Smooth muscle cell (in vitro differentiated cells): ENCODE data around the gene SATL1. TPM values are rescaled to one million over a fixed set of nuclear protein-coding genes. Genes with fewer than 3 reads are reported as not detected.

Source experiments
- DNase-seq: peaks from one replicate; lab custom pipeline; 2025; ENCODE audit not compliant: unreplicated experiment; lab: John Stamatoyannopoulos, UW
- H2AFZ ChIP-seq: fragments of 200-600 bp; sonication (generic); 2 replicates; pipeline ENCODE4 v1.6.0; 2016; ENCODE audit warnings: antibody characterized with exemption, low read depth, mild to moderate bottlenecking
- H3F3A ChIP-seq: fragments of 200-600 bp; sonication (generic); 2 replicates; pipeline ENCODE4 v1.6.0; 2017; ENCODE audit warnings: antibody characterized with exemption, low read depth
- H3K27ac ChIP-seq: fragments of 200-600 bp; sonication (generic); 2 replicates; pipeline ENCODE4 v1.5.1; 2016; ENCODE audit warnings: low read depth, mild to moderate bottlenecking
- H3K27me3 ChIP-seq: fragments of 200-600 bp; sonication (generic); 2 replicates; pipeline ENCODE4 v1.6.1; 2016; ENCODE audit warnings: low read depth, mild to moderate bottlenecking
- H3K36me3 ChIP-seq: fragments of 200-600 bp; sonication (generic); 2 replicates; pipeline ENCODE4 v1.5.1; 2016; ENCODE audit warnings: low read depth
- H3K4me1 ChIP-seq: fragments of 200-600 bp; sonication (generic); 2 replicates; pipeline ENCODE4 v1.5.1; 2016; ENCODE audit warnings: low read depth
- H3K4me2 ChIP-seq: fragments of 200-600 bp; sonication (generic); 2 replicates; pipeline ENCODE4 v1.6.0; 2016; ENCODE audit warnings: mild to moderate bottlenecking
- H3K4me3 ChIP-seq: fragments of 200-600 bp; sonication (generic); 2 replicates; pipeline ENCODE4 v1.5.1; 2016; ENCODE audit warnings: mild to moderate bottlenecking
- H3K79me2 ChIP-seq: fragments of 200-600 bp; sonication (generic); 2 replicates; pipeline ENCODE4 v1.6.0; 2016; ENCODE audit warnings: low read depth, mild to moderate bottlenecking
- H3K9ac ChIP-seq: fragments of 200-600 bp; sonication (generic); 2 replicates; pipeline ENCODE4 v1.6.0; 2016; ENCODE audit warnings: low read depth
- H3K9me3 ChIP-seq: fragments of 200-600 bp; sonication (generic); replicated peaks from 2 replicates; pipeline ENCODE4 v1.5.1; 2016; ENCODE audit warnings: low read depth
- H4K20me1 ChIP-seq: fragments of 200-600 bp; sonication (generic); 2 replicates; pipeline ENCODE4 v1.6.0; 2016; ENCODE audit warnings: low read depth
- CTCF ChIP-seq: fragments of 200-600 bp; sonication (generic); IDR thresholded peaks from 2 replicates; pipeline ENCODE4 v1.5.1; 2017; ENCODE audit warnings: borderline replicate concordance, mild to moderate bottlenecking, antibody characterized with exemption; ENCODE audit not compliant: insufficient read depth, poor library complexity, severe bottlenecking
- WGBS: methylation state at CpG from one replicate; pipeline ENCODE4 v1.1.7; 2016; ENCODE audit warnings: low lambda C conversion rate; 5-methylcytosine and 5-hydroxymethylcytosine counted together
- polyA plus RNA-seq: library from polyadenylated mRNA; unstranded; fragments of >200 nt; fragmentation: Nextera tagmentation; extraction: Ambion mirVana; gene quantifications from 2 replicates; pipeline ENCODE4 v1.2.1, GENCODE V29; 2016
- total RNA-seq: library from RNA; depleted of rRNA; stranded (reverse); fragments of >200 nt; gene quantifications from 2 replicates; pipeline ENCODE4 v1.2.3, GENCODE V29; 2014

The SATL1 gene
- total and polyA plus RNA-seq, 2 experiments from 2014 or later: 0.11 TPM; not detected in 1

- Histone ChIP-seq H4K20me1 (no peaks in the 10 kb centered on the region), H3K27ac (no peak overlapping the region), H3K9ac (no peak overlapping the region), H3K4me3 (no peak overlapping the region), H3K79me2 (no peaks in the 10 kb centered on the region), H3F3A (no peaks in the 10 kb centered on the region), H3K36me3 (no peaks in the 10 kb centered on the region), H3K27me3 (no peaks in the 10 kb centered on the region), H2AFZ (no peak overlapping the region), H3K9me3 (no peaks in the 10 kb centered on the region), H3K4me2 (no peak overlapping the region), H3K4me1 (no peaks in the 10 kb centered on the region)
- WGBS: 32% methylated on average over 2 of the region's 2 CpGs
- TF ChIP-seq CTCF: peak; percentile 70
- no peak for DNase-seq
These were observed 132.2 kb downstream of the SATL1 start for GRCh38 chrX:85111347-85111746.

- 60% methylated on average over 8 of the region's 8 CpGs for WGBS
- DNase-seq: no peak
- no peaks in the 10 kb centered on the region for H3K79me2 ChIP-seq
These were observed 134.3 kb downstream of the SATL1 start for GRCh38 chrX:85109235-85109634.

GRCh38 chrX:85108165-85108564 lies 135.4 kb downstream of the SATL1 start:
- DNase-seq: no peak
- H3K27me3 ChIP-seq: no peaks in the 10 kb centered on the region
- H2AFZ ChIP-seq: no peak overlapping the region
- no peaks in the 10 kb centered on the region for H3K79me2 ChIP-seq
- no peaks in the 10 kb centered on the region for H3K9me3 ChIP-seq
- H4K20me1 ChIP-seq: no peaks in the 10 kb centered on the region
- no peak overlapping the region for H3K27ac ChIP-seq
- 92% methylated on average over 2 of the region's 2 CpGs for WGBS
- no peaks in the 10 kb centered on the region for H3K4me1 ChIP-seq
- no peak for TF ChIP-seq CTCF
- H3K9ac ChIP-seq: no peak overlapping the region
- no peak overlapping the region for H3K4me3 ChIP-seq
- H3K4me2 ChIP-seq: no peak overlapping the region
- H3K36me3 ChIP-seq: no peaks in the 10 kb centered on the region
- H3F3A ChIP-seq: no peaks in the 10 kb centered on the region

More at GRCh38 chrX:85109235-85109634, 134.3 kb downstream of the SATL1 start:
- no peak overlapping the region for H3K9ac ChIP-seq
- no peaks in the 10 kb centered on the region for H3K9me3 ChIP-seq
- no peaks in the 10 kb centered on the region for H3K27me3 ChIP-seq
- TF ChIP-seq CTCF: peak; percentile 25
- H3K36me3 ChIP-seq: no peaks in the 10 kb centered on the region
- H3K27ac ChIP-seq: no peak overlapping the region
- no peak overlapping the region for H3K4me3 ChIP-seq
- H3F3A ChIP-seq: no peaks in the 10 kb centered on the region
- no peaks in the 10 kb centered on the region for H4K20me1 ChIP-seq
- no peaks in the 10 kb centered on the region for H3K4me1 ChIP-seq
- H2AFZ ChIP-seq: no peak overlapping the region
- no peak overlapping the region for H3K4me2 ChIP-seq

GRCh38 chrX:85107407-85107806 lies 136.2 kb downstream of the SATL1 start:
- H3K27ac ChIP-seq: no peak overlapping the region

More at GRCh38 chrX:85107407-85107806, 136.2 kb downstream of the SATL1 start:
- Histone ChIP-seq H3K4me3 (no peak overlapping the region), H3K9me3 (no peaks in the 10 kb centered on the region), H3K4me2 (no peak overlapping the region), H3K36me3 (no peaks in the 10 kb centered on the region), H3K4me1 (no peaks in the 10 kb centered on the region), H3K79me2 (no peaks in the 10 kb centered on the region), H3F3A (no peaks in the 10 kb centered on the region), H3K27me3 (no peaks in the 10 kb centered on the region), H4K20me1 (no peaks in the 10 kb centered on the region), H3K9ac (no peak overlapping the region), H2AFZ (no peak overlapping the region)
- 89% methylated on average over 4 of the region's 4 CpGs for WGBS
- no peak for TF ChIP-seq CTCF
- no peak for DNase-seq
